CD4-positive, alpha-beta T cell treated with Interleukin-1 beta for 1 hour (primary cell): ENCODE data around the gene PCDH20.
"Not testable (repeated sequence)": the region's sequence is repeated elsewhere in the genome, so short reads cannot be mapped to it uniquely, and the experiment has no call there.

Experiments
- DNase-seq, 2 donors: peaks; one replicate each; pipeline ENCODE4 v3.0.0-alpha.2; 2020 to 2022

The PCDH20 gene, protein sequence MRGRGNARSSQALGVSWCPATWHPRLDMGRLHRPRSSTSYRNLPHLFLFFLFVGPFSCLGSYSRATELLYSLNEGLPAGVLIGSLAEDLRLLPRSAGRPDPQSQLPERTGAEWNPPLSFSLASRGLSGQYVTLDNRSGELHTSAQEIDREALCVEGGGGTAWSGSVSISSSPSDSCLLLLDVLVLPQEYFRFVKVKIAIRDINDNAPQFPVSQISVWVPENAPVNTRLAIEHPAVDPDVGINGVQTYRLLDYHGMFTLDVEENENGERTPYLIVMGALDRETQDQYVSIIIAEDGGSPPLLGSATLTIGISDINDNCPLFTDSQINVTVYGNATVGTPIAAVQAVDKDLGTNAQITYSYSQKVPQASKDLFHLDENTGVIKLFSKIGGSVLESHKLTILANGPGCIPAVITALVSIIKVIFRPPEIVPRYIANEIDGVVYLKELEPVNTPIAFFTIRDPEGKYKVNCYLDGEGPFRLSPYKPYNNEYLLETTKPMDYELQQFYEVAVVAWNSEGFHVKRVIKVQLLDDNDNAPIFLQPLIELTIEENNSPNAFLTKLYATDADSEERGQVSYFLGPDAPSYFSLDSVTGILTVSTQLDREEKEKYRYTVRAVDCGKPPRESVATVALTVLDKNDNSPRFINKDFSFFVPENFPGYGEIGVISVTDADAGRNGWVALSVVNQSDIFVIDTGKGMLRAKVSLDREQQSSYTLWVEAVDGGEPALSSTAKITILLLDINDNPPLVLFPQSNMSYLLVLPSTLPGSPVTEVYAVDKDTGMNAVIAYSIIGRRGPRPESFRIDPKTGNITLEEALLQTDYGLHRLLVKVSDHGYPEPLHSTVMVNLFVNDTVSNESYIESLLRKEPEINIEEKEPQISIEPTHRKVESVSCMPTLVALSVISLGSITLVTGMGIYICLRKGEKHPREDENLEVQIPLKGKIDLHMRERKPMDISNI

DNA sequence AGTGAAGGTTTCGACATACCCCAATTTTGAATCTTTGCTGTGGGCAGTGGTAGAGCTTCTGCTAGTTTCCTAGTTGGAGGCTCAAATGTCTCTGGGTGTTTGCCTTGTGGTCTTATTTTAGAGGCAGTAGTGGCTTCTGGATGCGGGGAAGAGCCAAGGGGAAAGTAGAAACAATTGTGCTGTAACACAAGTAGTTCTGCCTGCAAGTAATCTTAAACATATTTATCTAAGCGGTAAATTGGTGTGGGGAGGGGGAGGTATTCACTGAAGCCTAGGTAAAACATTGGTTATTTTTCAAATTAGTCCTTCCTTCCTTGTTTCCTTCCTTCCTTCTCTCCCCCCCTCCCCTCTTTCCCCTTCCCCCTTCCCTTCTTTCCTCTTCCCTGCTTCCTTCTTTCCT, at the start of gene PCDH20:
TSS of gene PCDH20 (minus strand) at position 101 of the 400 bp plus-strand sequence. CDS start 691 bp downstream, outside the sequence.
- DNase-seq, result no peak

DNA sequence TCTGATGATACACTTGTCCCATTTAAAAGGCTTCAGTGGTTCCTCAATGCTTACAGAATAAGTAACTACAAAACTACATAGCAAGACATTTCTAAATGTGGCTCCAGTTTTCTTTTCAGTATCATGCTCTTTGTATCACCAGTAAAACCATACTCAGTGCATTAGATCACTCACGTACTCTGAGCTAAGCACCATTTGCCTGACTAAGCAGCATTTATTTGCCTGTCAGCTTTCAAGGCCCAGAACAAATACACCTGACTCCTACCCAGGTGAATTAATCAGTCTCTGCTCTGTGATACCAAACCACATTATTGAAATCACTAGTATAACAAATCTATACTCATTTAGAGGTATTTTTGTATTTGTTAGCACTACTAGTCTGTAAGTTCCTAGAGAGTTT, 47.4 kb upstream of the PCDH20 start:
- DNase-seq, result no peak

DNA sequence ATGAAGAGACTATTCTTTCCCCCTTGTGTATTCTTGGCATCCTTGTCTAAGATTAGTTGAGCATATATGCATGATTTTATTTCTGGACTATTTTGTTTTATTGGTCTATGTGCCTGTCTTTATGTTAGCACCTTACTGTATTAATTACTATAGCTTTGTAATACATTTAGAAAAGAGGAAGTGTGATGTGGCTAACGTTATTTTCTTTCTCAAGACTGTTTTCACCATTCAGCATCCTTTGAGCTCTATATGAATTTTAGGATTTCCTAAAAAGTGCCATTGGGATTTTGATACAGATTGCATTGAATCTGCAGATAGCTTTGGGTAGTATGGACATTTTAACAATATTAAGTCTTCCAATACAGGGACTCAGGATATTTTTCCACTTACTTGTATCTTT, 37.5 kb upstream of the PCDH20 start:
- DNase-seq, result no peak

DNA sequence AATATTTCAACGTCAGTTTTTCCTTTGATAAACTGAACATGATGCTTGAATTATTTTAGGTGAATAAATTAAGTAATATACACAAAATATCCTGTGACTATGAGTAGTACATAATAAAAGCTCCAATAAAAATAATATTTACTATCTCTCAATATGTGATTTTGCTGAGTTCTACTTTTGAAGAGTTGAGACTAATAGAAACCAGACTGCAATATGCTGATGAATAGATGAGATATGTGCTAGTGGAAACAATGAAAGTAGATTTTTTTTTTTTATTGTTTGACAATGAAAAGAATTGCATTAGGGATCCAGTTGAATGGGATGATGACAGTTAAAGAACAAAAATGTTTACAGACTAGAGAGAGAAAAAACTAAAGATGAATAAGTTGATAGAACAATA, 16.4 kb upstream of the PCDH20 start:
- DNase-seq, result no peak

DNA sequence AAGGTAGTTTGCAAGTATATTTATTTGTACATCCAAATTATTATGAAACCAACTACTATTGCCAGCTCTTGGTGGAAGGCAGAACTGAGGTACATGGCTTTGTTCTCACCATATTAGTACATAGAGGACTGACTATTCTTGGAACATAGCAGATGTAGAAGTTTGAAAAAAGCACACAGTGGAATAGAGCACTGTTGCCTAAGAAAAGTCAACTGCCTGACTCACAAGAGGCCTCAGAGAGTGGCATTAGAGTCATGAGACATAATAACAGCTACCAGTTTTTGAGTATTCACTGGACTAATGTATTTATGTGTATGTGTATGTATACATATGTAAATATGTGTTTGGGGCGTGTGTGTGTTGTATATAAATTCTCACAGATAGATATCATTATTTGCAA, 8.3 kb upstream of the PCDH20 start:
- no peak for DNase-seq

DNA sequence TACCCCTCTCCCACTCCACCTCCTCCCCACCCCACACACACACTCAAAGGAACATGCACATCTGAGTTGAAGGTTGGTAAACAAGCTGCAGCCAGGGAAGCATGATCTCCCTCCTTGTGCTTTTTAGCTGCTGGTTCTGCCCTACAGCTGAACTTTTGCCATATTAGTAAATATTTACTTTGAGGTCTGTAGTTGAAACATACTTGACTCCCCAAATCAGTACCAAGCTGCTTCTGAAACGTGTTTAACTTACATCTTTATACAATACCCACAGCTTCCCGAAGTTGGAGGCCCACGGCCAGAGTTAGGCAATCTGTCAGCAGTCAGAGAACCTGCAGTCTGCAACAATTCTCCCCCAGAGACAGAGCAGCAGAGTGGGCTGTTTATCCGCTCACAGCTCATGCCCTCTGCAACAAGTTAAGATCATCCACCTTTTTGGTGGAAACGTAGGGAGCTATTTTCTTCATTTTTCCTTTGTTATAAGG, 1.5 kb upstream of the PCDH20 start:
- DNase-seq, result no peak

DNA sequence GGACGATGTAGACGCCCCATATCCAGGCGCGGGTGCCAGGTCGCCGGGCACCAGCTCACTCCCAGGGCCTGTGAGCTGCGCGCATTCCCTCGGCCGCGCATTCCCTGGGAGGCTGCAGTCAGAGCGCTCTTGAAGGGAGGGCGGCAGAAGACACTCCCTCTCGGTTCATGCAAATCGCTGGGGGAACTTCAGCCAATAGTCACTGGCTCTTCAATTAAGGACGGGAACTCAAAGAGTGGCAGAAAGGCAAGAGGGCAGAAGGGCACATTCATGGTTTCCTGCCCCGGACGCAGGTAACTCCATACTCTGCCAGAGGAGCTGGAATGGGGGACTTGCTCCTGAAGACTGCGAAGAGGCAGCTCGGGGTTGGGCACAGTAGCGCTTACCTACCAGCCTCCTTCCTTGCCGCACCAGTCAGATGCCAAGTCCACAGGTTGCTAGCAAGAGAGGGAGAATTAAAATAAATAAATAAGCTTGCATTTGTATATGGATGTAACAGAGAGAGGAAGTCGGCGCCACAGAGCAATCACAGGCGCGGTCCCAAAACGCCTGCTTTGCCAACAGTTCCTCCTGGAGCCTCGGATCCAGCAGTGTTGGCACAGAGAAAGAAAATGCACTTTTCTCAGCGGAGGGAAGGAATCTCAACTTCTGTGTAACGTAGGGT, 459 bp downstream of the PCDH20 start:
- no peak for DNase-seq

DNA sequence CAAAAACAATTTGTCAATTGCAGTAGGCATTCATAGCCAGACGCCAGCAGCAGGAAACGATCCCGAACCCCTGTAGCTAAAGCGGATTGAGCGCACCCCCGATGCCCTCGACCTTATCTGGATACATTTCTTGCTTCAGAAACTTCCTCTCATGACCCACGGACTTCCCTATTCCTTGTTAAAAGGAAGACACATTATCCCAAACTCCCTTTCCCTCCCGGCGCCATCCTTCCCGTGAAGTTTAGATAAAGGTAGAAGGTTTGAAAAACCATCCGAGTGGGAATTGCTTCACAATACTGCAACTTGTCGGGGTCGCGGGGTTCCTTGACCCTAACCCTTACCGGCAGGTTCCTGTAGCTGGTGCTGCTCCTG, 977 bp downstream of the PCDH20 start:
- DNase-seq, result no peak

DNA sequence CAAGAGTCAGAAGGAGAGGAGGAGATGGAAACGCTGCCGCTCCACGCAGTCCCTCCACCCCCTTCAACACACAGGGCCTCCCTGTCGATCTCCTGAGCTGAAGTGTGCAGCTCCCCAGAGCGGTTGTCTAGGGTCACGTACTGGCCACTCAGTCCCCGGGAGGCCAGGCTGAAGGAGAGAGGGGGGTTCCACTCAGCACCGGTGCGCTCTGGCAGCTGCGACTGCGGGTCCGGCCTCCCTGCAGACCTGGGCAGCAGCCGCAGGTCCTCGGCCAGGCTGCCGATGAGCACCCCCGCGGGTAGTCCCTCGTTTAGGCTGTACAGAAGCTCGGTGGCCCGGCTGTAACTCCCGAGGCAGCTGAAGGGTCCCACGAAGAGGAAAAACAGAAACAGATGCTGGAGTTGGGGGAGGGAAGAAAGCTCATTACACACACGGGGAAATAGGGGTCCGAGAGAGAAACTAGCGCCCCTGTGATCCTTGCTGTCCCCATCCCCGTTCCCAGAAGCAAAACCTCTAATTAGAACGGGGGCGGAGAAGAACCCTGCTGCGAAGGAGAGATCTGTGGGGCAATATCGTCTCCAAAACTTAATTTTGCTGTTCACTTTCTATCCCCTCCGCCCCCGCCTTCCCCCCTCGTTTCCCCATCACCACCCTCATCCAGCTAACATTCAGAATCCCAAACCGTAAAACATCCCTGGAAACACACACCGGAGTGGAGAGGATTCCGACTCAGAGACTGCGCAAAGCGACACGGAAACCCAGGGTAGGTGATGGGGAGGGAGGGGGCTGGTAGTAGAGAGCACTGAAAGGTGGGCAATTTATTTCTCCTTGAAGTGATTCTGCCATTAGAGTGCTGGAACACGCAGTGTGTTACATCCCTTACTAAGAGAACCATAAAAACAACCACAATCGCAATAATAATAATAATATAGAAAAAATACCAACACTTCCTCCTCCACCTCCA, 1.8 kb downstream of the PCDH20 start:
- no peak for DNase-seq

DNA sequence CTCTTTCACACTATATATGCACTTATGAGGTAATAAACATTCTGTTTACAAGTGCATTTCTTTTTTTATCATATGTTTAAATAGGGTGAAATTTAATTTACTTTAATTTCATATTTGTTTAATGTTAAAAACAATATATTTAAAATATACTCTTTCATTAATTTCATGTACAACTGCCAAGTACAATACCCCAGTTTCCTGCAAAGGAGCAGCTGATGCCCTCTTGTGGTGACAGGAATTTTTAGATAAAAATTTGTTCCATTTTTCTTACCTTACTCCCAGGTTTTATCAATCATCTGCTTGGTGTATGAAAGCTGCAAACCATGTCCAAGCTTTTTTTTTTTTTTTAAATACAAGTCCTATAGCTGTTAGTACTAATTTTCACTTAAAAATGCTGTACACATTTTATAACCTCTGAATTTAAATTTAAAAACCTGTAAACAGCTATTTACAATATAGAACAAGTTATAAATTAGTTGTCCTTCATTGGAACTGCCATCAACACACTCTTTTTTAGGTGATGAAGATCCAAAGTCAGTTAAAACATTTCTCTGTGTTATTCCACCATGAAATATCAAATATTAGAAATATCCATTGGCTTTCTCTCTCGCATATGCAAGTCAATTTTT, 4.9 kb downstream of the PCDH20 start:
- DNase-seq, result no peak

DNA sequence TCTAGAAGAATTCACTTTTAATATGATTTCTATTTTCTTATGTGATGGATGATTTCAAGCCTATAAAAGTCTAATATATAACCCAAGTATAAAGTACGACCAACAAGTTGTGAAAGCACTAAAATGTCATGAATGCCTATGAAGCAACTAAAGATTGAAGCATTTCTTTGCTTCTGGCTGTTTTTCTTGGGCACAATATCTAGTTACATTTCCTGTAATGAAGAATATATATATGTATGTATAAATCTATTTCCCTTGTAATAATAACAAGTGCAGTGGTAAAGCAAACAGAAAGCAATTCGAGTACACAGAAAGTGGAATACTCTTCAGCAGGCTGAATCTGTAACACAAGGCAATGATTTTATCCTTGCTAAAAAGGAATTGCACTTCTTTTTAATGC, 5.4 kb downstream of the PCDH20 start:
- no peak for DNase-seq

DNA sequence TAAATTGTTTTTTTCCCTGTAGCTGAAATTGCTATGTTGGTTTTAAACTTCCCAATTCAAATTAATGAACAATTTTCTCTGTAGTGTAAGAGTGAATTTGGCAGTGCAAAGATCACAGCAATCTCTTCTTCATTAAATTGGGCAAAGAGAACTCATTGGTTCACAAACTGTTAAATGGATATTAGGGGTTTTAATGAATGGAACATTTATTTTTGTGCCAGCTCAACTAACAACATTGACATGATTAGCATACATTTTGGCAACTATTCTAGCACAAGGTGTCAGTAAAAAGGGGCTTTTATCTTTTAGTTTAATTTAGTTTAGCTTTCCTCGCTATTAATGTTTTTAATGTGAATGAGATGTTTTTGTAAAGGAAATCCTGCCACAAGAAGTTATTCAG, 7.1 kb downstream of the PCDH20 start:
- no peak for DNase-seq

DNA sequence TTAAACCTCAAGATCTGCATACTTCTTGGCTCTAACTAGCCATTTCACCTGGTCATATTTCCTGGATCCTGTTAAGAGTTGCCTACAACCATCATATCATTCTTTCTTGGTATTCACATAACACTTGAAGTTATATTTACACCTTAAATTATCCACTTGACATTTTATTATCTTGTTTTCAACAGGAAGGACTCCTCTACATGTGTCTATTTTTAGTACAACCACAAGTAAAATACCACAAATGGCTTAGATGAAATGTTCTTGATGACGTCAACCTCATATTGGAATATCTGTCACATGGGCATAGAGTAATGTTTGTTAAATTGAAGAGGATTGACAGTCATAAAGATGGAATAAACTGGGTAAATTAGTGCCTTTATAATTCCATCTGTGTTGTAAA, 9.4 kb downstream of the PCDH20 start:
- DNase-seq, result no peak

DNA sequence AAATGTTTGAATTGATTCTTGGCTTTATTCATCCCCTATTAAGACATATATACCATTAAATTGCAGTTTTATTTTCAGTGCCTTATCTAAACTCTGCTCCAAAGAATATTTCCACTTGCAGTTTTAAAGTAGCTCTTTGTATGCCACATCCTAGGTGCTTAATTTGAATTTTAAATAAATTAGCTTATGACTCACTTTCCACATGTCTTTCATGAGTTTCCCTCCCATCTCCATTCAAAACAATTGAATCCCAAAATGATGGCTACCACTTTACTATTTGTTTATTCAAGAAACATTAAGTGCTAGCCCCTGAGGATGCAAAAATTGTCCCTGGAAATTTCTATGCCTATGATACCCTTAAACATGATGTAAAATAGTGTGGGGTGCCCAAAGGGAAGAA, 19.5 kb downstream of the PCDH20 start:
- DNase-seq, result no peak

DNA sequence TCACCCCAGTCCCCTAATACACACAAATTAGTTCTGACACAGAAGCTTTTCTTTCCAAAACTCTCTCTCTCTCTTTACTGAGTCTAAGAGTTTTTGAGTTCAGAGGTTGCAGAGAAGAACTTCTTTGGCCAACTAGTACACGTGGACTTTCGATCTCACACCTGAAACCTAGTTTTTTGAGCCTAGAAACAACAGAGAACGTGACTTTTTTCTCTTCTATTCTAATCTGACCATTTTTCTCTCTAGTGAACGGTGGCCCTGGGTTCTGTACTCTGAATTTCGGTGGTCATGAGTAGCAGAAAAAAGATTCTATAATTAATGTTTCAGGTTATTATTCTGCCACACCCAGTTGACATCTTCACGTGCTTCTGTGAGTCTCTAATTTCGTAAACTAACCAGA, 24.2 kb downstream of the PCDH20 start:
- DNase-seq, result no peak

DNA sequence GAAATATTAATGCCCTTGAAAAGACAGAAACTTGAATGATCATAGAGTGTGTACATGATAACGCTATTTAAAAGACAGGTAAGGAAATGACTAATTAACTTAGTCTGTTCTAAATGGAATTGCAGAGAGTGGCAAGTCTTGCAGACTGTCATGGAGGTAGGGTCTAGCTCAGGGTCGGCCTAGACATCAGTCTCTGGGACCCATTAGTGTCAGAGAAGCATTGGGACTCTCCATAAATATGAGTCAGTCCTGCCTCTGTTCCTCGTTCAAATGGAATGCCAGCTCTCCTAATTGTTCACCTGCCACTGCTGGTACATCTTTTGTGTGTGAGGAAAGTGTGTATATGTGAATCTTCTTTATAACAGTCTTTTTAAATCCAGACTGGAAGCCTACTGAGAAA, 28.0 kb downstream of the PCDH20 start:
- no peak for DNase-seq

DNA sequence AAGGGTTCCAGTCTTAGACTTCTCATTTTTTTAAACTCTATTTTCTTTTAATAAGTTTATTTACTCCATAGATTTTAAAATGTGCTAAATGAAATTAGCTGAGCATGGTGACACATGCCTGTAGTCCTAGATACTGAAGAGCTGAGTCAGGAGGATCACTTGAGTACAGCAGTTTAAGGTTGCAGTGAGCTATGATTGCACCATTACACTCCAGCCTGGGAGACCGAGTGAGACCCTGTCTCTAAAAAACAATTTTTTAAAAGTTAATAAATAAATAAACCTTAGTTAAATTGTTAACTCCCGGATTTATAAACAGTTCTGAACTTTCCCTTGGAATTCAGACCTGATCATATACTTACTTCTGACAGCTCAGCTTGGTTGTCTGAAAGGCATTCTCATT, 32.5 kb downstream of the PCDH20 start:
- DNase-seq, result no peak

DNA sequence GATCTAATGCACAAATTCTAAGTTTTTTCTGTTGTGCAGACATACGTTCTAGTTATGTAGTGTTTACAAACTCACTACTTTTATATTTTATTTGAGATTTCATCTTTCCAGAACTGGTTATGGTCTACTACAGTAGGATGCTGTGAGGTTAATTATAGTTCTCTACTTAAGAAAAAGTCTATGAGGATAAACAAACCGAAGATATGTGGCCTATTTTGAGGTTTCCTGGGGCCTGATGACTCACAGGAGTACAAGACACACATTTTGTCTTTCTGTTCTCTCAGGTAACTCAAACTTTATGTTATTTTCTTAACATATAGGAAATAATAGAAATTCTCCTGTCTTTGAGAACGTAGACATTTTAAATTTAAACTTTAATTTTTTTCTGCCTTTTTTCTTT, 45.1 kb downstream of the PCDH20 start:
- no peak for DNase-seq

DNA sequence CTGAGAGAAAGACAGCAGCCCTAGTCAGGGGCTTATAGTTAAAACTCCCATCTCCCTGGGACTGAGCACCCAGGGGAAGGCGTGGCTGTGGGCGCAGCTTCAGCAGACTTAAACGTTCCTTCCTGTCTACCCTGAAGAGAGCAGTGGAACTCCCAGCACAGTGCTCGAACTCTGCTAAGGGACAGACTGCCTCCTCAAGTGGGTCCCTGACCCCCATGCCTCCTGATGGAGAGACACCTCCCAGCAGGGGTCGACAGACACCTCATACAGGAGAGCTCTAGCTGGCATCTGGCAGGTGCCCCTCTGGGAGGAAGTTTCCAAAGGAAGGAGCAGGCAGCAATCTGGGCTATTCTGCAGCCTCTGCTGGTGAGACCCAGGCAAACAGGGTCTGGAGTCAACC, 51.0 kb downstream of the PCDH20 start:
- DNase-seq, result not testable (repeated sequence)

DNA sequence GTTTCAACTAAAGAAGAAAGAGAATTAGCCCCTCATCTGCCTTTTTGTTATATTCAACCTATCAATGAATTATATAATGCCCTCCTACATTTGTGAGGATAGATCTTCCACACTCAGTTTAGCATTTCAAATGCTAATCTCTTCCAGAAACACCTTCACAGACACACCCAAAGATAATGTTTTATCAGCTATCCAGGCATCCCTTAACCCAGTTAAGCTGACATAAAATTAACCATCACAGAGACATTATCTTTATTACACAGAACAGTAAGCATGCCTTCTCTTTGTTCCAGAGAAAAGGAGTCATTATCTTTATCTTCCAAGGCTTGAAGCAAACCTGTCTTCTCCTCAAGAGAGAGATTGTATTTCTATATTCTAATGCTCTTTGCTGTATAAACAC, 53.1 kb downstream of the PCDH20 start:
- no peak for DNase-seq
